Suppressor macrophage treated with lipopolysaccharide for 1 hour (primary cell): ENCODE data around the gene CNTNAP2.

Experiments used
- DNase-seq, 3 donors: peaks; one replicate each; pipeline ENCODE4 v3.0.0-alpha.2; 2020 to 2022

The CNTNAP2 gene

DNA sequence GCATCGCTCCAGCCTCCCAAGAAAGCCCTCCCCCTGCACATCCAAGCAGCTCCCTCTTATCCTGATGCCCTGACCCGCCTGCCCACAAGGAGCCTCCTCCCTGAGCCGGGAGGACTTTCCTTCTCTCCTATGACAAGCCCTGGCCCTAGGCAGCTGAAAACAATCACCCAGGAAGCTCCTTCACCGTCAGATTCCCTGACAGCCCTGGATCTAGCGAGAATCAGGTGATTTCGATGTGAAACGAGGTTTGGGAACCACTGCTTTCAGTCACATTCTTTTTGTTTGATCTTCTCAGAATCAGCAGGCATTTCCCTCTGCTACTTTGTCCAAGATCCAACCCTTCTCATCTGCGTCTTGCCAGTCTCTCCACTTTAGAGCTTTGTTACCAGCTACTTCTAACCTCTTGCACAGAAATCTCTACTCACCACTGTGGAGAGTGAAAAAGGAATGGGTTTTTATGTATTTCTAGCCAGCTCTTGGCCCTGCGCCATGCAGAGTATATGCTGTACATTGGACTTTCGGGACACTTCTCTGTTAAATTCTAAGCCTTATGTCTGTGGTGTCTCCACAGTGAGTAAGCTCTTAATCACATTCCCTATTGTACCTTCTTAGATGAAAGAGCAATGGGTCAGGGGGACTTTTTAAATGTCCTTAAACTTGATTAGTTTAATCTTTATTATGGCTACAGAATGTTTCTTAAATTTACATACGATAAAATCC lies 2220.8 kb downstream of the CNTNAP2 start:
- DNase-seq = no peak

DNA sequence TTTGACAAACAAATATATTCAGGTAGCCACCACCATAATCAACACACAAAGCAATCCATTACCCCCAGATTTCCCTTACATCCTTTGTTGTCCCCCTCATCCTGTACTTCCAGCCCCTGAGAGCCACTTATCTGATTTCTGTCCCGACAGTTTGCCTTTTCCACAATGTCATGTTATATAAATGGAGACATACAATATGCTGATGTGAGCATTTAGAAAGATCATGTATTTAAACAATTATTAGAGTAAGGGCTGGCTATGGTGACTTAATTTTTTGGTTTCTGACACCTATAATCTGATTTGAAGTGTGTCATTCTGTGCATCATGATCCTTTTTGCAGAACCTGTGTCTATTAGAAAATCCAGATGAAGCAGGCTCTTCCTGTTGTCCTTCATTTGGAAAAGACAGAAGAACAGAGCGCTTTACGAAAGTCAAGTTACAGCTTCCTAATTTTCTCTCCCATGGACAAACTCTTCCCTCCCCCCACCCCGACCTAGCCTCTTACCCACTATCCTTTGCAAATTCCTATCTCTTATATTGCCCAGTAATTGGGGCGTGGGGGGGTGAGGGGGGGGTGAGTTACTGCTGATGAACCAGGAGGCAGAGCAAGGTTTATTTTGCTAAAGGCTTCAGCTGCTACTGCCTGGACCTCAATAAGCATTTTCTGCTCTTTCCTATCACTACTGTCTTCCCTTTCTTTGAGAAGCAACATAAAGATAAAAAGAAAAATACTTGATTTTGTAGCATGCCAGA lies 2221.6 kb downstream of the CNTNAP2 start:
- no peak for DNase-seq

DNA sequence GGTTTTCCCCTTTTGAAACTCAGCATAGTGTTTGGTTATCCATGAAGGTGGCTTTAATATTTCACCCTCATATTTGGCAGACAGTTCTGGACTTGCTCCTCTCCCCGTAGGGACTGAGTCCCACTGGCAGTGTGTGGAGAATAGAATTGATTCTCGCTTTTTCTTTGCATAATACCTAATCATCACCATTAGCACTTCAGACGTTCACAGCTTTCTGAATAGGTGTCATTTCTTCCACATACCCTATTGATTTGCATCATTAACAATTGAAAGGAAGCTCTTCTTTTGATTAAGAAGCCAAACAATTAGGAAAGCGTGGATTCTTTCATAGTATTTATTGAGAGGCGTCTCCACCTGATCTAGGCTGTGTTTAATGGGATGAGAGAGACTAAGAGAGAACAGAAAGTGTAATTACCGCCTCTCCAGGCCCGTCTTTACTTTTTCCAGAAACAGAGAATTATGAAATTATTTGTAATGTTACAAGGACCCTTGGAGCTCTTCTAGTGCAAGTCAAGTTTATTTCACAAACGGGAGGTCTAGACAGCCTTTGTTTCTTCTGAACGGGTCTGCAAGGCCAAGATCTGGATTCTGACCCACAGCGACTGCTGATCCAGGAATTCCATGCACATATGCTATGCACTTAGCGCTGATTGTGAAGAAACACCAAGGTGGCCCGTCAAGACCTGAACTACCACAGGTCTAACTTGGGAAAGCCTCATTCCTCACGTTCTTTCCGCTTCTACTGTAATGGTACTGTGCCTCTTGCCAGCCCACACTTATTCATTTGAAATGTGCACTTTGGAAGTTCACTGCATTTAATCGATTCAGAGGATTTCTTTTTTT lies 2224.1 kb downstream of the CNTNAP2 start:
- DNase-seq = no peak

DNA sequence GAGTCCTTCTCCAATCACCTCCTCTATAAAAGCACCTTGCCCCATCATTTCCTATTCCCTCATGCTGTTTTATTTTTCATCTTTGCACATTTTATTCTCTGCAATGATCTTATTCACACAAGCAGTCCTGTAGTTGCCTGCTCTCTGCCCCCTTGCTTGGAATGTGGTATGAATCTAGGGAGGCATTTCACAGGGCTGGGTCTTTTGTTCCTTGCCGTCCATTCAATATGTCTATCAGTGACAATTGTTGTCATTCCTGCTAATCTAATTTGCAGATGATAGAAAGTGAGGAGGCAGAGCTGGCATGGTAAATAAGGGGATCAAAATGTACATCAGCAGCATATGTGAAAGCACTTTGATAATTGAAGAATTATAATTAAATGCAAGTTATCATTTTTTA lies 2227.8 kb downstream of the CNTNAP2 start:
- no peak for DNase-seq

DNA sequence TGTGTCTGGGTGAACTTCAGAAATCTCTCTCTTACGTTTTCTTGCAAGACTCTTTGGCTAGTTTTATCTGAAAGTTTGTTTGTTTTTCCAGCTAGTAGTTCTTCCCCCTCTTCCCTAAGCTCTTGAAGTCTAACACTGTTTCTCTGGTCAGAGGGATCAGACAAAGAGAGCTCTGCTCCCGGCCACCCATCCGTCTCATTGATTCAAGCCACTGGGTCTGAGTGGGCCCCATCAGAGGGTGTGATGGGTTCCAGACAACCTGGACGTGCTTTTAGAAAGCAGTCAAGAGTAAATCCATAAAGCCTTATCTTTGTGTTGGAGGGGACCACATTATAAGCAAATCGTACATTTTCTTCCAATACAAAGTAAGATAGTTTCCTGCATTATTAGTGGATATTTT lies 2231.4 kb downstream of the CNTNAP2 start:
- no peak for DNase-seq

DNA sequence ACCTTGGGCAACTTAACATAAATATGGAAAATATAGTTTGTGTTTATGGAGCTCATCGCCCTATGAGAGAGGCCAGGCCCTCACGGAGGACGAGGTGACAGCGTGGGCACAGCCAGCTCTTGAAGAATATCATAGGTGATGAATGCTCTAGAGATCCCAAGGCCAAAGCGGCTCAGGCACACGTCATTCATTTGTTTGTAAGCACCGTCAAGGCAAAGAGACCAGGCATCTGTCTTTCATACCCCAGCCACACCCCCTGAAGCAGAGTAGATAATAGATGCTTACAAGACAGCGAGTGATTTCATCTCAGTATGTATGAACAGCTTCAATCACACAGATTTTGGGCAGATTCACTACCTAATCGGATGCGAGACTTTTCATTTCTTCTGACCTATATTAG lies 2231.9 kb downstream of the CNTNAP2 start:
- no peak for DNase-seq

DNA sequence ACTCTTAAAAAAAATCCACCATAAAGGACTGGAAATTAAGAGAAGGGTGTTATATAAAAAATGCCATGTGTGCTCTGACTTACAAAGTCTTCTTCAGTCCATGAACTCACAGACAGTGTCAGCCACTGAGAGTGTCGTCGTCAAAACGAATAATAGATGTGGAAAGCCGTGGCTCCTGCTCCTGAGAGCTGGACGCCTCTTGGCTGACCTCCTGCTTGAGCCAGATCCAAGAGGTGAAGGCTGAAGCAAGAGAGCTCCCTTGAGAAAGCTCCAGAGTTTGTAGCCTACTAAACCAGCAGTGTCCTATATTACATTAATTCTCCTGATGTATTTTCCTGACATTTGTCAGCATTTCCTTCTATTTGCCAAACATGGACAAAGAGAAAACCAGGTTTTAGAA lies 2239.7 kb downstream of the CNTNAP2 start:
- no peak for DNase-seq

DNA sequence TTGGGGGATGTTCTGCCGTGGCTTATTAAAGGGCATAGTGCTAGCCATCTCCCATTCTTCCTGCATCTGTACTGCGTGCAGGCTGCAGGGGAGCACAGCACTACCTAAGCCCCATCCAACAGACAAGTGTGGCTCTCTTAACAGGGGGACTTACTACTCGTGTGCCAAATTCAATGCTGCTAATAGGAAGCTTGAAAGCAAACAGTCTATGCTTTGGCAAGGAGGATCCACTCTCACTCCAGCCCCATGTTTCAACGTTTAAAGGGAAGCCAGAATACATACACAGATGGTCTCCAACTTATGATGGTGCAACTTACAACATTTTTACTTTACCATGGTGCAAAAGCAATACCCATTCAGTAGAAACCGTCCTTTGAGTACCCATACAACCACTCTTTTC lies 2245.9 kb downstream of the CNTNAP2 start:
- DNase-seq = no peak

DNA sequence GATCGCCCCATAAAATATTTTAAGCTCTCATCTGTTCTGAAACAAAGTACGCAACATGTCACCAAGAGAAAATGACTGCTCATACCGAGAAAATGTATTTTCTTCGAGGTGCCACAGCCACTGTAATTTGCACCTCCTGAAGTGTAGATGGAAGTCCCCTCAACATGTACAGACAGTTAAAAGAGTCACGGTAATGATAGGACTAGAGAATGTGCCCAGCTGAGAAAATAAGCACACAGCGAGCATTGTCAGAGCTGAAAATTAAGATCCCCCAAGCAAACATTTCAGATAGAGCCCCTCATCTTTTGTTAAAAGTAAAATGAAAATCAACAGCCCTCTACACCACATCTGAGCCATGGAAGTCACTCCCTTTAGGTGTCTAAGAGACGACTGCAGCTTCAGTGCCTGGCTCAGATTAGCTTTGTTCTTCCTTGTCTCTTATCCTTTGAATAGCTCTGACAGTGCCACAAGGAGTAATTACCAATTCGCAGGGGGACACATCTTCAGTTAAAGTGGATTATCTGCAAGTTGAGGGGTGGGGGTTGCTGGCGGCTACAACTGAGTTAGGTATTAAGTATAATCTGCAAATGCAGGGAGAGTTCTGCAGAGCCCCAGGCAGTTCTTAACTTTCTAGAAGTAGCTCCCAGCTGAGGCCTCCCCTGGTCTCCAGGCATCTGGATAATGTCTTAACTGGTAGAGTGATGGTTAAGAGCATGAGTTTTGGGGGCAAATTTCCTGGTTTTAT lies 2251.3 kb downstream of the CNTNAP2 start:
- no peak for DNase-seq

DNA sequence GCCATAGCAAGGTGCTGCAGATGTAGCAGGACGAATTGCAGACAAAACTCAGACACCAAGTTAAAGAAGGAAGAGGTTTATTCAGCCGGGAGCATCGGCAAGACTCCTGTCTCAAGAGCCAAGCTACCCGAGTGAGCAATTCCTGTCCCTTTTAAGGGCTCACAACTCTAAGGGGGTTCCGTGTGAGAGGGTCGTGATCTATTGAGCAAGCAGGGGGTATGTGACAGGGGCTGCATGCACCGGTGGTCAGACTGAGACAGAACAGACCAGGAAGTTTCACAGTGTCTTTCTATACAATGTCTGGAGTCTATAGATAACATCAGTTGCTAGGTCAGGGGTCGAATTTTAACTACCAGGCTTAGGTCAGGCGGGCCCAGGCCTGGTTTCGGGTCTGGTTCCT lies 2252.0 kb downstream of the CNTNAP2 start:
- no peak for DNase-seq

DNA sequence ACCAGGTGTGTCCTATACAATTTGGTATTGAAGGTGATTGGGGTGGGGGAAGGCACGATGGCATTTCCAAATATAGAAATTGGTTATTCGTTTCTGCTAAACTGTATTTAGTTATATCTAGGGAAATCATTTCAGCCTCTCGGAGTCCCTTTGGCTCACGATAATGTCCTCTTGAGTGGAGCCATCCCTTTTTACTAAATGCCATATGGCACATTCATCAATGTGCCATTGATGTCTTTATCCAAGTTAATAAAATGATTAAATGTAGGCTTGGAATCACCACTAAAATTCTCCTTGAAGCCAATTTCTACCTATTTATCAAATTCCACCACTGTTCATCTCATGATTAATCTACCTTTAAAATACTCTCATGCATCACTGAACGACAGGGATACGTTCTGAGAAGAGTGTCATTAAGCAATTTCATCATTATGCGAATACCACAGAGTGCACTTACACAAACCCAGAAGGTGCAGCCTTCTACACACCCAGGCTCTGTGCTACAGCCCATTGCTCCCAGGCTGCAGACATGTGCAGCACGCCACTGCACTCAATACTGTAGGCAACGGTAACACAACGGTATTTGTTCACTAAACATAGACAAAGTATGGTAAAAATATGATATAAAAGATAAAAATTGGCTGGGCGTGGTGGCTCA lies 2254.8 kb downstream of the CNTNAP2 start:
- no peak for DNase-seq

DNA sequence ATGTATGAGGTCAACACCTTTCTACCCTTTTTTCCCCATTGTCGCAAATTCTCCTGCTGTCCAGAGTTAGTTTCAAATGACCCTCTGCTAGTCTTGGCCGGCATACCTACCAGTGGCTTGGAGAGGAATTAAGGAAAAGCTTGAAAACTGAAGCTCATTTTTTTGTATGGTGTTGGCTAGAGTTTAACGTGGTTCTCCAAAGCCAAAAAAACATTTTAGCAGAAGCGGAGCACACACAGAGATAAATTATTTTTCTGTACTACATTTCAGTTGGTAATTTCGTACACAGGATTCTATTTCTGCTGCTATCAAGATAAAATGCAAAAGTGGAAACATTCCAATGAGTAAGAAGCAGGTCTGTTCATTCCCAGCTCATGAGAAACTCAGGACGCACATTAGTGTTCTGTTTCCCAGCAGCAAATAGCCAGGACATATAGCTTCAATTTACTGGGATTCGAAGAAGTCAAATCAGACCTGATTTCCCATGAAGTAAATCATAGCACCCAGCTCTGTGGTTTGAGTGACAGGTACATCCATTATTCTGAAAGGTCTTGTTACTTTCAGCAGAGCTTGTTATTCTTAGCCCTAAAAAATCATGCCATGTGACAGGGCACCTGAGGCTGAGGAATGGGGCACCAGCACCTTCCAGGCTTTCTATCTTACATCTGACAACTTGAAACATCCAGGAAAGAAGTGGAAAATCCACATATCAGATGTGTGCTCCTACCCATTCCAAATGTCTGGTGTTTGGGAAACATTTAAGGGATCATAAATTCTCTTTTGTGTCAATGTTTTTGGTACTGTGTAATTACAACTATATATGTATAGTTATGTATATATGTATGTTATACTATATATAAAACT lies 2258.0 kb downstream of the CNTNAP2 start:
- no peak for DNase-seq

DNA sequence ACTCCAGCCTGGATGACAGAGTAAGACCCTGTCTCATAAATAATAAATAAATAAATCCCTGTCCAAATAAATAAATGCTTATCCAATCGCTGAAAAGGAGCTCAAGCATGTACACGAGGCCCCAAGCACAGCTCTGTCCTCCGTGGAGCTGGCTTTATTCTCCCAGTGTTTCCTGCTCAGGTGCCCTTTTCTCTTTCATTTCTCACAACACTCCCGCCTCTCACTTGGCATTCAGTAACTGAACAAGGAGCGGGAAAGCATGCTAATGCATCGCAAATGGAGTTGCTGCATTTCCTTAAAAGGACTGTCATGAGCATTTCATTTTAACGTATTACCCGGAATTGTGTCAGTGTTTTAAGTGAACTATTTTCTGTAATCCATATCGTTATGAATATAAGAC lies 2263.1 kb downstream of the CNTNAP2 start:
- DNase-seq = no peak

DNA sequence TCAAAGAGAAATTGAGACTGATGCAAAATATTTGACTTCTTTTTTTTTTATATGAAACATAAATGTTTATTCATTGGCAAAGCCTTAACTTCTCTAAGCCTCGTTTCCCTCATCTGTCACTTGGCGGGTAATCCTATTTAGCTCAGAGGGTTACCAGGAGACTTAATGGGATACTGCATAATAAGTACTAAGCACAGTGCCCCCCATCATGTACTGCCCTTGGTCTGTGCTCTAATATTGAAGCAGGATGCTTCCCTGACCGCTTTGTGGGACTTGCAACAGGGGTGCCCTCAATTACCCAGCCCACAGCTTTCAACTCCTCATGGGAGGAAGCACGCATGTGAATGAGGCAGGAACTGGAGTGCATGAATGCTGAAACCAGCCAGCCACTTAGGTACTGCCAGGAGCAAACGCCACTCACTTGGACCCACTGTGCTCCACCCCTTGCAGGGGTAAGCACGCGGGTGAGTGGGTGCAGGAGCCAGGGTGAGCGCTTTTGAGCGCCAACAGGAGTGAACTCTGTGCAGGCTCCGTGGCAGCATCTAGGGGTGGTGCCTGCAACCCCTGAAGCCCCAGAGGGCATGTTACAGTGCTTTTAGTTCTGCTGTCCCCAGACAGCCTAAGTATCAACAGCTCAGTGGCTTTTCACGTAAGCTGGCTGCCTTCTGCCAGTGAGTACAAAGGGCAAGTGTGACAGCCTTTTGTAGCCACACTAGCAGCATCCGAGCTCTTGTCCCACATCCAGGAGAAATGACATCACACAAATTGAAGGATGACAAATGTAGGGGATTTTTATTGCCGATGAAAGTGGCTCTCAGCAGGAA lies 2264.2 kb downstream of the CNTNAP2 start:
- DNase-seq = no peak

DNA sequence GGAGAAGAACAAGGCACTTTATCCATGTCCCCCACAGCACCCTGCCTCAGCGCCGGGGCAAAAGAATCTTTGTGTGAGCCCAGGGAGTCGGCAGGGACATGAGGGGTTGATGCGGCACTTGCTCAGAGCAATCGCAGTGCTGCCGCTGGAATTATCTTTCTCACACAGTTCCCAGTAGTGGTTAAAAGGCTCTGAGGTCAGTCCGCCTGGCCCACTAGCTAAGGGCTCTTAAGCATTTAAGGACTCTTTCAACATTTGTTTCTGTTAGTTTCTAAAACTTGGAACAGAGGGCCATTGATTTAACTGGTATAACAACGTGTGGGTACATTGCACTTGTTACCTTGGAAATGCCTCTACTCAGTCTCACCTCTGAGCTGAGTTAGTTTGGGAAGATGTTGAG lies 2266.0 kb downstream of the CNTNAP2 start:
- DNase-seq = no peak

DNA sequence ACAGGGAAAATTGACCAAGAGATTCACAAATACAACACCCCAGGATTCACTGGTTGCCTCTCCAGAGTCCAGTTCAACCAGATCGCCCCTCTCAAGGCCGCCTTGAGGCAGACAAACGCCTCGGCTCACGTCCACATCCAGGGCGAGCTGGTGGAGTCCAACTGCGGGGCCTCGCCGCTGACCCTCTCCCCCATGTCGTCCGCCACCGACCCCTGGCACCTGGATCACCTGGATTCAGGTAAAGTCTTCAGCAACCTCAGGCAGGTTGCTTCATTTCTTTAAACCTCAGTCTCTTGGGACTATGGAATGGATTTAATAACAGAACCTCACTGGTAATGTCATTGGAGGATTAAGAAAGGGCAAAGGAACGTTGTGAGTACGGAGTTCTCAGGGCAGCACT lies 2267.1 kb downstream of the CNTNAP2 start:
- no peak for DNase-seq

DNA sequence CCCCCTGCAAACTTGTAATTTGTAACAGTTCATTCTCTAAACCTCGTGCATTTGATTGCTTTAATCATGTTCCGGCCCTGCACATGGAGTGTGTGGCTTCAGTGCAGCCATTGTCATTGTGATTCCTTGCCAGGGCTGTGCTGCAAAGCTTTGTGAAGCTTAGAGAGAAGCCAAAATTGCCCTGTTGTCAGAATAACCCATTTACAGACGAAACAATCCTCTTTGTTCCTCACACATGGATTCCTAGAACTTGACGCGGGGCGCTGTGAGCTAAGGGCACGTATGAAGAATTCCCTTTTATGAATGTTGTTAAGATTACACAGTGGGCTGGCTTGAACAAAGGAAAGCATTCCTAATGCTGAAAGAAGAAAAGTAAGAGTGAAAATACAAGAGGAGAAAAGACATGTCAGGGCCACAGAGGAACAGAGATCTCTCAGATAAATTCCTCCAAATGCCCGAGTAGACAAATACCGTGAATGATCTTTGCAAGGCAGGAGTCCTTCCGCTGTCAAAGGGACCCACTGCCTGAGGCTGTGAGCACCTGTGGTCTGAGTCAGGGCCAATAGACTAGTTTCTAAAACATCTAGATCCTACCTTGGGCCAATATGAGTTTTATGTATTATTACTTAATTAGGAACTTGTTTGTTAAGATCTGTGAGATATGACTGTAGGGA lies 2268.5 kb downstream of the CNTNAP2 start:
- DNase-seq = no peak

DNA sequence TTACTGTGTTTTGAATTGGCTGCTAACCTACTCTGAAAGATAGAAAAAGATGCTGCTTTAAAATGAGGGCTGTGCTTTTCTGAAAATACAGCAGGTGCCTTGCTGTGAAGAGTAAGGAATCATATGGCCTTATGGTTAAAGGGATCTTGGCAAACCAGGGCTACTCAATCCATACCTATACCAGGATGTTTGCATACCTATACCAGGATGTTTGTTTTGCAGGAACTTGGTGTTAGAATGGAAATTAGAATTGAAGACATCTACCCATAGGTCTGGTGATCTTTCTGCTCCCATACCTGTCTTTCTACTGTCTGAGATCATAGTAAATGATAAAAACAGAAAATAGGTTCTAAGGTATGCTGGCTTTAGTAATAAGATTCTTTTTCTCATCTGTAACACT lies 2273.8 kb downstream of the CNTNAP2 start:
- DNase-seq = no peak

DNA sequence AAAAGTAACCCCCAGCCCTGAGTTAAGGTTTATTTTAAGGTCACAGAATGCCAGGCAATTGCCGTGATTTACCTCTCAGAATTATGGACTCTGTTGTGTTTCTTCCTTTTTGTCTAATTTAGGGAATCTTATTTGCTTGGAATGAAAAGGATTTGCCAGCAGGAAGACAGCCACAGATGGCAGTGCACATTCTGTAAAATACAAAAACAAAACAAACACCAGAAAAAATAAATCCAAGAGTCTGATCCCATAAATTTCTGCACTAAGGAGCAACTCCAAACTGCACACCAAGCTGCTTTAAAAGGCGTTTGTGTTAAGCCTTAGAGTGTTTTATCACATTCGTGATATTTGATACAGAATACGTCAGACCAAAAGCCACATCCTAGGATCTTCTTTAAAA lies 2275.0 kb downstream of the CNTNAP2 start:
- DNase-seq = no peak

DNA sequence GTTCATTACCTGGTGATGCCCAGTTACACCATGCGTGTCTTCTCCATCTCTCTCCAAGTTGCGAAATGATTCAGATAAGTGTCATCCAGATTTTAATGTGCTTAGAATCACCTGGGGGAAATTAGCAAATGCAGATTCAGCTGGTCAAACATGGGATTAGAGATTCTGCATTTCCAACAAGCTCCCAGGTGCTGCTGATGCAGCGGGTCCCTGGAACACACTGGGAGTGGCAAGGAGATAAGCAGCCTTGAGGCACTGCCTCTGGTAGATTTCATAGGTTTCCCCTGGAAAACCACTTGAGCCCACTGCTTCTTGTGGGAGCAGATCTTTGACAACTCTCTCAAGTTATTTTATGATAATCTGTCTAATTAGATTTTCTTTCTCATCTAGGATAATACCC lies 2278.0 kb downstream of the CNTNAP2 start:
- no peak for DNase-seq
